ENCODE results near the gene TSSC4.

GRCh38 chr11:2392241-2392959, 8.2 kb upstream of the TSSC4 start:
- TF ChIP-seq CTCF (conservative IDR thresholded peaks at IDR 0.05), result no peak; the same call in 1 of the 2 replicates
- no peak for TF ChIP-seq EZH2 (IDR thresholded peaks at IDR 0.05; ENCODE audit: low read depth)

All from PC-9 (cell line).